Lower lobe of right lung (tissue), 2 donors: ENCODE measurements around the gene TTLL7. TPM values are rescaled to one million over a fixed set of nuclear protein-coding genes. Genes with fewer than 3 reads are reported as not detected.

Experiments
- ATAC-seq, 2 donors: fragments of 200-7000 bp; cut with Tn5 transposase; one replicate each; pipeline ENCODE4 v1.9.1; 2020 to 2022; ENCODE audit warnings: mild to moderate bottlenecking in 2 of 2, moderate library complexity in 2 of 2
- DNase-seq: peaks from one replicate; pipeline ENCODE4 v3.0.0-alpha.2; 2020
- H3K27ac ChIP-seq: fragments of 200-600 bp; one replicate; pipeline ENCODE4 v1.8.0; 2022
- H3K27me3 ChIP-seq: fragments of 200-600 bp; one replicate; pipeline ENCODE4 v1.8.0; 2022; ENCODE audit warnings: low read depth
- H3K36me3 ChIP-seq: fragments of 200-600 bp; one replicate; pipeline ENCODE4 v1.8.0; 2022; ENCODE audit warnings: mild to moderate bottlenecking
- H3K4me1 ChIP-seq: fragments of 200-600 bp; one replicate; pipeline ENCODE4 v1.8.0; 2022
- H3K4me3 ChIP-seq: fragments of 200-600 bp; one replicate; pipeline ENCODE4 v1.8.0; 2022; ENCODE audit warnings: mild to moderate bottlenecking
- H3K9me3 ChIP-seq: fragments of 200-600 bp; one replicate; pipeline ENCODE4 v1.8.0; 2022
- CTCF ChIP-seq: fragments of 200-600 bp; IDR thresholded peaks from one replicate; pipeline ENCODE4 v1.8.0; 2022; ENCODE audit warnings: antibody characterized with exemption, mild to moderate bottlenecking
- intact Hi-C: fragments of 100-400 bp; cut with DNase I; formaldehyde crosslinking; loops from one replicate; pipeline ENCODE4 v1.11.0; 2022
- total RNA-seq: library from RNA; stranded (reverse); fragmentation: NEBNext Ultra II Directional; extraction: Animal tissue kit (Norgen Biotek cat#: 25700); gene quantifications from one replicate; pipeline ENCODE4 v1.2.1, GENCODE V29; 2021
- donor health status: DM: no; HTN: yes; CAD: no; lungs with severe emphysema.

Gene TTLL7
- total RNA-seq, 1 donor from 2014 or later: 20.3 TPM

GRCh38 chr1:84025966-84026365 is 27.0 kb upstream of the TTLL7 start:
- DNase-seq (no peak), ATAC-seq (no peak)
- Histone ChIP-seq H3K27ac (no peak overlapping the region), H3K27me3 (no peaks in the 10 kb centered on the region), H3K36me3 (no peaks in the 10 kb centered on the region), H3K4me3 (no peak overlapping the region), H3K9me3 (no peaks in the 10 kb centered on the region), H3K4me1 (no peaks in the 10 kb centered on the region)
- intact Hi-C loops: no loop called here
- TF ChIP-seq CTCF: no peak

- no peaks in the 10 kb centered on the region for H3K27me3 ChIP-seq
- H3K27ac ChIP-seq: no peak overlapping the region
- no peaks in the 10 kb centered on the region for H3K36me3 ChIP-seq
- DNase-seq: no peak
- intact Hi-C loops: no loop called here
- H3K4me3 ChIP-seq: no peak overlapping the region
- no peaks in the 10 kb centered on the region for H3K4me1 ChIP-seq
- ATAC-seq: no peak
- TF ChIP-seq CTCF: no peak
- no peaks in the 10 kb centered on the region for H3K9me3 ChIP-seq
Observed at GRCh38 chr1:84021822-84022221, 22.9 kb upstream of the TTLL7 start.

GRCh38 chr1:84020151-84020550 is 21.2 kb upstream of the TTLL7 start:
- Histone ChIP-seq H3K4me3 (no peak overlapping the region), H3K4me1 (no peaks in the 10 kb centered on the region), H3K27me3 (no peaks in the 10 kb centered on the region), H3K36me3 (no peaks in the 10 kb centered on the region), H3K9me3 (no peaks in the 10 kb centered on the region), H3K27ac (no peak overlapping the region)
- intact Hi-C loops: no loop called here
- no peak for DNase-seq
- ATAC-seq: no peak
- TF ChIP-seq CTCF: no peak

GRCh38 chr1:84019217-84019616 is 20.3 kb upstream of the TTLL7 start:
- no peak for DNase-seq
- intact Hi-C loops: no loop called here
- no peaks in the 10 kb centered on the region for H3K36me3 ChIP-seq
- no peaks in the 10 kb centered on the region for H3K27me3 ChIP-seq
- no peaks in the 10 kb centered on the region for H3K9me3 ChIP-seq
- ATAC-seq: no peak
- H3K27ac ChIP-seq: no peak overlapping the region
- TF ChIP-seq CTCF: no peak
- H3K4me3 ChIP-seq: no peak overlapping the region
- H3K4me1 ChIP-seq: no peaks in the 10 kb centered on the region

- Histone ChIP-seq H3K36me3 (no peaks in the 10 kb centered on the region), H3K27me3 (peaks cover 3% of the 10 kb centered on the region), H3K9me3 (no peaks in the 10 kb centered on the region), H3K4me3 (no peak overlapping the region), H3K4me1 (no peaks in the 10 kb centered on the region), H3K27ac (no peak overlapping the region)
- intact Hi-C loops: no loop called here
- DNase-seq (no peak), ATAC-seq (no peak)
- TF ChIP-seq CTCF: no peak
Observed at GRCh38 chr1:84013708-84014107, 14.8 kb upstream of the TTLL7 start.

GRCh38 chr1:84012018-84012417 is 13.1 kb upstream of the TTLL7 start:
- DNase-seq (no peak), ATAC-seq (no peak)
- Histone ChIP-seq H3K9me3 (no peaks in the 10 kb centered on the region), H3K27me3 (peaks cover 3% of the 10 kb centered on the region), H3K4me1 (no peaks in the 10 kb centered on the region), H3K4me3 (no peak overlapping the region), H3K27ac (no peak overlapping the region), H3K36me3 (no peaks in the 10 kb centered on the region)
- TF ChIP-seq CTCF: no peak
- intact Hi-C loops: no loop called here
